Neural cell (in vitro differentiated cells): Measurements from ENCODE around the gene GRID2IP.

Source experiments
- CTCF ChIP-seq: fragments of 450-650 bp; IDR thresholded peaks from 2 replicates; pipeline ENCODE4 v1.5.1; 2014; ENCODE audit warnings: antibody characterized with exemption, mild to moderate bottlenecking, moderate library complexity; ENCODE audit not compliant: poor library complexity, severe bottlenecking
- EP300 ChIP-seq: fragments of 450-650 bp; conservative IDR thresholded peaks from 2 replicates; pipeline ENCODE4 v1.6.1; 2014; ENCODE audit warnings: antibody characterized with exemption, mild to moderate bottlenecking, moderate library complexity; ENCODE audit not compliant: poor library complexity, severe bottlenecking
- EZH2 ChIP-seq: fragments of 200-600, 300-800 bp; shearing (Covaris generic), sonication (generic); IDR thresholded peaks from 2 replicates; pipeline ENCODE4 v1.6.1; 2014; ENCODE audit warnings: antibody characterized with exemption, low read length, borderline replicate concordance, mild to moderate bottlenecking; ENCODE audit not compliant: insufficient read depth, poor library complexity, severe bottlenecking
- MXI1 ChIP-seq: fragments of 450-650 bp; conservative IDR thresholded peaks from 2 replicates; pipeline ENCODE4 v1.6.1; 2014; ENCODE audit warnings: antibody characterized with exemption, mild to moderate bottlenecking; ENCODE audit not compliant: poor library complexity, severe bottlenecking
- POLR2AphosphoS5 ChIP-seq: IDR thresholded peaks from 2 replicates; pipeline ENCODE4 v1.6.1; 2012
- RAD21 ChIP-seq: fragments of 450-650 bp; conservative IDR thresholded peaks from 2 replicates; pipeline ENCODE4 v1.6.1; 2014; ENCODE audit warnings: antibody characterized with exemption, mild to moderate bottlenecking, moderate library complexity
- REST ChIP-seq: IDR thresholded peaks from 2 replicates; pipeline ENCODE4 v1.6.1; 2012; ENCODE audit warnings: borderline replicate concordance
- SMC3 ChIP-seq: fragments of 450-650 bp; conservative IDR thresholded peaks from 2 replicates; pipeline ENCODE4 v1.6.1; 2014; ENCODE audit warnings: antibody characterized with exemption, mild to moderate bottlenecking, moderate library complexity; ENCODE audit not compliant: poor library complexity
- TAF1 ChIP-seq: IDR thresholded peaks from 2 replicates; pipeline ENCODE4 v1.6.1; 2012; ENCODE audit warnings: low read depth

GRCh38 chr7:6497994-6498393, 53.3 kb downstream of the GRID2IP start:
- TF ChIP-seq CTCF (no peak), REST (no peak), EZH2 (no peak), POLR2AphosphoS5 (no peak), EP300 (no peak), TAF1 (no peak), MXI1 (no peak), RAD21 (no peak), SMC3 (no peak)
